Measurements from ENCODE around the gene VWA5B1. TPM values are rescaled to one million over a fixed set of nuclear protein-coding genes. Genes with fewer than 3 reads are reported as not detected.
A peak's percentile ranks its signal among the peaks of the same experiment; 100 is the strongest.

The VWA5B1 gene
- total and polyA plus RNA-seq, 2 of the 8 experiments (the other 6 are each of a cell fraction or from before 2014, with no cell fraction given), result 0.54 to 2.3 TPM

GRCh38 chr1:20339811-20340457, 49.3 kb downstream of the VWA5B1 start:
- H2BK20ac ChIP-seq (ENCODE audit: low read length), result no peak overlapping the region
- no peak overlapping the region for H3K14ac ChIP-seq (ENCODE audit: insufficient read length)
- peaks cover 6 to 10% (median 9%) of the 10 kb centered on the region in 4 experiments; a peak in 6 of 7 replicates for H3K27me3 ChIP-seq (replicated peaks in 1 of 4; ENCODE audit: control insufficient read depth in 3 of 4, extremely low read depth in 1 of 4, insufficient read depth in 3 of 4, low read length in 3 of 4)
- H3K79me1 ChIP-seq (ENCODE audit: low read depth, low read length), result no peaks in the 10 kb centered on the region
- H3K79me2 ChIP-seq (ENCODE audit: control insufficient read depth in 1 of 2, insufficient read depth in 2 of 2, low read length in 2 of 2), result no peaks in the 10 kb centered on the region
- no peak overlapping the region for H3K23ac ChIP-seq (ENCODE audit: insufficient read length)
- H2BK120ac ChIP-seq (replicated peaks; ENCODE audit: low read depth, low read length), result no peak overlapping the region
- H3K4ac ChIP-seq (replicated peaks; ENCODE audit: insufficient read length, low read depth, low read length), result no peak overlapping the region
- no peaks in the 10 kb centered on the region for H3K36me3 ChIP-seq (ENCODE audit: control insufficient read depth in 2 of 4, insufficient read depth in 4 of 4, low read length in 3 of 4)
- peaks cover 9% of the 10 kb centered on the region; the same call in 1 of the 2 replicates for H3K23me2 ChIP-seq (ENCODE audit: low read depth, low read length)
- no peak overlapping the region for H2AK5ac ChIP-seq (ENCODE audit: low read depth, low read length)
- H4K8ac ChIP-seq (ENCODE audit: extremely low read depth, insufficient read depth, low read length), result no peak overlapping the region
- H3K27ac ChIP-seq (ENCODE audit: low read depth, low read length), result no peak overlapping the region
- DNase-seq (ENCODE audit: low read depth in 1 of 2, low spot score in 2 of 2), result no peak
- H4K91ac ChIP-seq (replicated peaks; ENCODE audit: insufficient read length, low read length), result no peak overlapping the region
- peaks cover 2 to 18% (median 8%) of the 10 kb centered on the region in 4 experiments; a peak in 5 of 7 replicates for H3K4me1 ChIP-seq (replicated peaks in 1 of 4; ENCODE audit: control insufficient read depth in 3 of 4, insufficient read depth in 4 of 4, low read length in 3 of 4)
- H4K20me1 ChIP-seq (replicated peaks in 1 of 2; ENCODE audit: control insufficient read depth in 1 of 2, insufficient read depth in 2 of 2, low read length in 2 of 2), result no peaks in the 10 kb centered on the region
- POLR2A ChIA-PET (ENCODE audit: partially characterized antibody), result interaction anchor here (0.7 kb wide), 1 partner anchor 78 kb away, joined by 3 read pairs; no protein-coding TSS in a partner anchor
- H4K5ac ChIP-seq (ENCODE audit: insufficient read length, low read depth, low read length), result no peak overlapping the region
- 70% methylated on average over 9 of the region's 9 CpGs; no CpG with 5 or more reads in 1 of the 2 experiments for WGBS, 2 experiments (ENCODE audit: extremely low coverage in 1 of 2, insufficient coverage in 1 of 2, insufficient read length in 1 of 2, insufficient replicate concordance in 2 of 2, low coverage in 1 of 2, low lambda C conversion rate in 2 of 2, missing lambda C conversion rate in 1 of 2)
- no peak overlapping the region for H2BK5ac ChIP-seq (ENCODE audit: low read depth, low read length)
- no peak overlapping the region for H3K18ac ChIP-seq (ENCODE audit: extremely low read depth, low read length)
- no peak overlapping the region for H2BK15ac ChIP-seq (ENCODE audit: low read length)
- H2BK12ac ChIP-seq (ENCODE audit: low read depth, low read length), result 0 out of 2 replicates have a peak overlapping the region, but pooled peaks have one; percentile 9
- no peak overlapping the region for H3K9ac ChIP-seq (replicated peaks in 1 of 4; ENCODE audit: extremely low read depth in 1 of 4, low read depth in 3 of 4, low read length in 3 of 4)
- TF ChIP-seq TBP (IDR thresholded peaks at IDR 0.05; ENCODE audit: low read depth, low read length), result no peak
- no peak for TF ChIP-seq HDAC2 (IDR thresholded peaks at IDR 0.05; ENCODE audit: borderline replicate concordance in 1 of 2, low read depth in 2 of 2, low read length in 2 of 2)
- 0 out of 2 replicates have a peak, but pooled peaks have one; percentile 26 for TF ChIP-seq CREB1 (IDR thresholded peaks at IDR 0.05)
- peak; percentile 84 for TF ChIP-seq RFX5 (IDR thresholded peaks at IDR 0.05; ENCODE audit: borderline replicate concordance, low read depth, low read length)
- no peak overlapping the region for H3K56ac ChIP-seq (replicated peaks; ENCODE audit: insufficient read length, low read depth, low read length)
- H3K4me2 ChIP-seq (ENCODE audit: insufficient read depth in 1 of 2, low read depth in 2 of 2, low read length in 2 of 2), result no peak overlapping the region
- CTCF ChIA-PET (ENCODE audit: partially characterized antibody), result interaction anchor here (0.6 to 2.8 kb wide), 8 partner anchors 9 to 658 kb away, joined by 3 to 8 read pairs (median 4); no protein-coding TSS in a partner anchor
- FAIRE-seq, result peak; percentile 45
- H2AFZ ChIP-seq (ENCODE audit: low read length), result no peak overlapping the region
- H3K4me3 ChIP-seq (ENCODE audit: extremely low read depth in 1 of 4, insufficient read depth in 2 of 4, low read depth in 3 of 4, low read length in 4 of 4), result no peak overlapping the region
- no peaks in the 10 kb centered on the region for H3K9me3 ChIP-seq (ENCODE audit: insufficient read depth in 2 of 2, low read depth in 1 of 2, low read length in 1 of 2)

Data from H1 (cell line).